Ascending aorta (tissue), 2 donors: ENCODE results near the gene CRYBA1. TPM values are rescaled to one million over a fixed set of nuclear protein-coding genes. Genes with fewer than 3 reads are reported as not detected.
"Not testable (repeated sequence)": the region's sequence is repeated elsewhere in the genome, so short reads cannot be mapped to it uniquely, and the experiment has no call there.

ENCODE experiments used
- DNase-seq, 2 donors: peaks; one replicate each; pipeline ENCODE4 v3.0.0-alpha.2; 2019; ENCODE audit warnings: low spot score in 2 of 2
- H3K27ac ChIP-seq, 2 donors: fragments of 200-600 bp; sonication (generic); one replicate each; pipeline ENCODE4 v1.5.1; 2016 to 2017; ENCODE audit warnings: mild to moderate bottlenecking in 1 of 2
- H3K27me3 ChIP-seq: fragments of 200-600 bp; sonication (generic); one replicate; pipeline ENCODE4 v1.5.1; 2017
- H3K36me3 ChIP-seq, 2 donors: fragments of 200-600 bp; sonication (generic); one replicate each; pipeline ENCODE4 v1.5.1; 2016
- H3K4me1 ChIP-seq, 2 donors: fragments of 200-600 bp; sonication (generic); one replicate each; pipeline ENCODE4 v1.5.1; 2016 to 2017; ENCODE audit warnings: mild to moderate bottlenecking in 1 of 2
- H3K4me3 ChIP-seq, 2 donors: fragments of 200-600 bp; sonication (generic); one replicate each; pipeline ENCODE4 v1.5.1; 2016 to 2017; ENCODE audit warnings: mild to moderate bottlenecking in 1 of 2
- H3K9me3 ChIP-seq, 2 donors: fragments of 200-600 bp; sonication (generic); one replicate each; pipeline ENCODE4 v1.5.1; 2016
- CTCF ChIP-seq, 3 experiments: fragments of 200-600 bp in 2 of 3; fragments of 450-650 bp in 1 of 3; sonication (generic) in 2 of 3; IDR thresholded peaks; one replicate each; pipeline ENCODE4 v1.5.1; 2016 to 2019; ENCODE audit warnings: antibody characterized with exemption in 3 of 3, mild to moderate bottlenecking in 1 of 3, moderate library complexity in 1 of 3
- intact Hi-C: fragments of 100-400 bp; cut with DNase I; formaldehyde crosslinking; loops from one replicate; pipeline ENCODE4 v1.15.1; 2023
- total RNA-seq: library from RNA; depleted of rRNA; stranded (reverse); fragments of >200 nt; gene quantifications from one replicate; pipeline ENCODE4 v1.1.0, GENCODE V29; 2016

CRYBA1 gene
- total RNA-seq, 1 donor from 2014 or later: not detected

- TF ChIP-seq CTCF (IDR thresholded peaks at IDR 0.05): no peak
- no peaks in the 10 kb centered on the region for H3K36me3 ChIP-seq
- H3K4me3 ChIP-seq: no peak overlapping the region
- H3K4me1 ChIP-seq: no peaks in the 10 kb centered on the region
- no peak overlapping the region for H3K27ac ChIP-seq
- no peak for DNase-seq
- H3K27me3 ChIP-seq: no peaks in the 10 kb centered on the region
- no peaks in the 10 kb centered on the region for H3K9me3 ChIP-seq
- intact Hi-C loops: no loop called here
Observed at GRCh38 chr17:29225396-29225795, 21.3 kb upstream of the CRYBA1 start.

GRCh38 chr17:29233301-29233700, 13.4 kb upstream of the CRYBA1 start:
- intact Hi-C loops: no loop called here
- no peak for DNase-seq
- Histone ChIP-seq H3K4me1 (peaks cover 0 to 4% of the 10 kb centered on the region in 2 donors), H3K4me3 (no peak overlapping the region), H3K27ac (no peak overlapping the region), H3K36me3 (no peaks in the 10 kb centered on the region), H3K27me3 (no peaks in the 10 kb centered on the region), H3K9me3 (no peaks in the 10 kb centered on the region)
- TF ChIP-seq CTCF (IDR thresholded peaks at IDR 0.05): no peak

GRCh38 chr17:29234972-29235371, 11.7 kb upstream of the CRYBA1 start:
- DNase-seq, H3K4me3 ChIP-seq, H3K9me3 ChIP-seq, H3K27ac ChIP-seq, intact Hi-C loops, H3K27me3 ChIP-seq, H3K4me1 ChIP-seq, H3K36me3 ChIP-seq: not testable (repeated sequence)

GRCh38 chr17:29235904-29236303, 10.8 kb upstream of the CRYBA1 start:
- Histone ChIP-seq H3K4me3 (no peak overlapping the region), H3K9me3 (no peaks in the 10 kb centered on the region), H3K36me3 (no peaks in the 10 kb centered on the region), H3K27ac (no peak overlapping the region), H3K27me3 (no peaks in the 10 kb centered on the region), H3K4me1 (peaks cover 4 to 13% of the 10 kb centered on the region in 2 donors)
- no peak for TF ChIP-seq CTCF (IDR thresholded peaks at IDR 0.05)
- DNase-seq: no peak
- intact Hi-C loops: no loop called here

GRCh38 chr17:29237476-29238132, 9.1 kb upstream of the CRYBA1 start:
- no peak for DNase-seq
- intact Hi-C loops: no loop called here
- Histone ChIP-seq H3K4me3 (no peak overlapping the region), H3K27ac (no peak overlapping the region), H3K36me3 (no peaks in the 10 kb centered on the region), H3K27me3 (no peaks in the 10 kb centered on the region), H3K4me1 (peaks cover 9 to 19% of the 10 kb centered on the region in 2 donors), H3K9me3 (no peaks in the 10 kb centered on the region)
- no peak for TF ChIP-seq CTCF (IDR thresholded peaks at IDR 0.05)

- H3K27me3 ChIP-seq: no peaks in the 10 kb centered on the region
- peaks cover 9 to 19% of the 10 kb centered on the region in 2 donors for H3K4me1 ChIP-seq
- intact Hi-C loops: no loop called here
- no peak overlapping the region for H3K4me3 ChIP-seq
- DNase-seq: no peak
- no peak for TF ChIP-seq CTCF (IDR thresholded peaks at IDR 0.05)
- H3K27ac ChIP-seq: no peak overlapping the region
- no peaks in the 10 kb centered on the region for H3K36me3 ChIP-seq
- no peaks in the 10 kb centered on the region for H3K9me3 ChIP-seq
Observed at GRCh38 chr17:29238133-29238850, 8.4 kb upstream of the CRYBA1 start.
